Thoracic aorta (tissue), 2 donors: Measurements from ENCODE around the gene FOXP1. TPM values are rescaled to one million over a fixed set of nuclear protein-coding genes. Genes with fewer than 3 reads are reported as not detected.

ENCODE experiments used
- ATAC-seq: fragments of 150-250 bp; one replicate; pipeline ENCODE4 v1.8.0; 2017; ENCODE audit warnings: low read depth; ENCODE audit not compliant: insufficient number of reproducible peaks, low FRiP score
- DNase-seq: peaks from one replicate; pipeline ENCODE4 v3.0.0-alpha.2; 2020; ENCODE audit warnings: low spot score
- H3K27ac ChIP-seq, 2 donors: fragments of 200-600 bp; sonication (generic); 1 replicate in 1 of 2; 2 replicates in 1 of 2; pipeline ENCODE4 v1.5.1; 2016; ENCODE audit warnings: mild to moderate bottlenecking in 2 of 2, moderate library complexity in 2 of 2
- H3K27me3 ChIP-seq: fragments of 200-600 bp; sonication (generic); replicated peaks from 2 replicates; pipeline ENCODE4 v1.6.0; 2016; ENCODE audit warnings: mild to moderate bottlenecking; ENCODE audit not compliant: insufficient read depth
- H3K36me3 ChIP-seq: fragments of 200-600 bp; sonication (generic); one replicate; pipeline ENCODE4 v1.5.1; 2016
- H3K4me1 ChIP-seq, 2 donors: fragments of 200-600 bp; sonication (generic); 1 replicate in 1 of 2; 2 replicates in 1 of 2; pipeline versions ENCODE4 v1.5.1 to v1.6.0; 2016; ENCODE audit warnings: low read depth in 2 of 2, mild to moderate bottlenecking in 1 of 2; ENCODE audit not compliant: control insufficient read depth in 1 of 2
- H3K4me3 ChIP-seq: fragments of 200-600 bp; sonication (generic); 2 replicates; pipeline ENCODE4 v1.5.1; 2016; ENCODE audit warnings: mild to moderate bottlenecking
- H3K9me3 ChIP-seq: fragments of 200-600 bp; sonication (generic); 2 replicates; pipeline ENCODE4 v1.5.1; 2016
- CTCF ChIP-seq: fragments of 200-600 bp; sonication (generic); IDR thresholded peaks from one replicate; pipeline ENCODE4 v1.5.1; 2019; ENCODE audit warnings: antibody characterized with exemption
- total RNA-seq, 2 donors: library from RNA; depleted of rRNA; stranded (reverse); fragments of >200 nt; gene quantifications; one replicate each; pipeline versions ENCODE4 v1.1.0 to v1.2.3, GENCODE V29; 2016

The FOXP1 gene
- total RNA-seq, 2 donors from 2014 or later: 176 to 255 TPM

DNA sequence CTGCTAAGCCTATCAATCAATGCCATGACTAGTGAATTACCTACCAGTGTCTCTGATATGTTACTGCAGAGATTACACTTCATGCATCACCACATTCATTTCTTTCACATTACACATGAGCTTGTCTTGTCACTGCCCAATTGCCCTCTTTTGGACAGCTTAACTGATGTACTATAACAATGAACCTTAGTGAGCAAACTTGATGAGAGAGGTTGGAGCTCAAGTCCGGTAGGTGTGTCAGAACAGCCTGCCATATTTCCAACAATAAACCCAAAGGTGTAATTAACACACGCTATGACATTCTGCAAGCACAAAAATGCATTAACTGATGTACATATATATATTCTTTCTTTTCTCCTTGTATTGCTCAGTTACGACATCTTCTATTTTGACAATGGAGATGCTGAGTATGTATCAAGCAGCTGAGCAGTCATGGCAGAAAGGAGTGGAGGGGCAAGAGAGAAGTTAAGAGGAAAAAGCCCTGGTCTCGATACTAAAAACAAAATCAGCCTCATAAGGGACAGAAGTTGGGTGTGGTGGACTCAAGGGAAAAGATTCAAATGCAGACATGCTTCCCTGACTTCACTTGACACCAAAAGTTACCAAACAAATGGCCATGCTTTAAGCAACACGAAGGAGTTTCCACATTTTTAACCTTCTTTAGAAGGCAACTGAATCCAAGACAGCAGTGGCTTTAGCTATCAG lies 538.2 kb downstream of the FOXP1 start:
- Histone ChIP-seq H3K9me3 (no peaks in the 10 kb centered on the region), H3K27me3 (no peaks in the 10 kb centered on the region), H3K4me1 (peaks cover 42 to 70% of the 10 kb centered on the region in 2 donors), H3K4me3 (no peak overlapping the region), H3K36me3 (peaks cover 21% of the 10 kb centered on the region), H3K27ac (no peak overlapping the region)
- DNase-seq: no peak
- no peak for TF ChIP-seq CTCF
- no peak for ATAC-seq

DNA sequence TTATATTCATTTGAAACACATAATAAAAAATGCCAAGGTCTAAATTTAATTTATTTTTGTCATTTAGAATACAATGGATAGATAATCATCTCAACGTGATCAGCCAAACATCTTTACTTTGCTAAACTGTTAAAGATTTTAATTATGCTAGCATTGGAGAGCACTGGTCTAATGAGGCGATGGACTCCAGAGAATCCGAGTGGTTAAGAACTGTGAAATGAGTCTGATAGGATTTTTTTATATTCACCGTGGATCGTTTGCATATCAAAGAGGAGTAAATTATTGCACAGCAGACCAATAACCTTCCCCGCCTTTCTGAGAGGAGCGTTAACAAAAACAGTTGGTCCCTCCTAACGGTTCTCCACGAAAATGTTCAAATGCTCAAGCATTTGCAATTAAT lies 540.8 kb downstream of the FOXP1 start:
- ATAC-seq (no peak), DNase-seq (no peak)
- peaks cover 26 to 68% of the 10 kb centered on the region in 2 donors for H3K4me1 ChIP-seq
- H3K9me3 ChIP-seq: no peaks in the 10 kb centered on the region
- H3K27ac ChIP-seq: no peak overlapping the region
- no peak overlapping the region for H3K4me3 ChIP-seq
- no peak for TF ChIP-seq CTCF
- no peaks in the 10 kb centered on the region for H3K27me3 ChIP-seq
- peaks cover 26% of the 10 kb centered on the region for H3K36me3 ChIP-seq

DNA sequence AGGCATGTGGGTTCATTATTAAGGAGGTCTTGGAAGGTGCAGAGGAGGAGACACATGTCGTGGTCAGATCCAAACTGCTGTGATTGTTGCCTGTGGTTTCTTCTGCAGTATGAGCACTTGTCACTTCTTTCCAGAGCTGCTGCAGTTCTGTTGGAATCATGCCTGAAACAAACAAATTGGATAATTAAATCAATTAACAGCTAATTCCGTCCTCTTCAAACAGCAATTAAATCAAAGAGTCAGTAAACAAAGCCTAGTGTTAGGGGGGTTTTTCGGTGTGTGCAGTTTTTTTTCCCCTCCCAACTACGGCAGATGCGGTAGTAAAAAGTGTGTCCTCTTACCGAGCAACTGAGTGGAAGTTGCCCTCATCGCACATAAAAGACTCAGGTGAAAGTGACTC lies 542.2 kb downstream of the FOXP1 start:
- no peak overlapping the region for H3K4me3 ChIP-seq
- peaks cover 26 to 59% of the 10 kb centered on the region in 2 donors for H3K4me1 ChIP-seq
- H3K9me3 ChIP-seq: no peaks in the 10 kb centered on the region
- H3K27me3 ChIP-seq: no peaks in the 10 kb centered on the region
- peak overlapping the region in 1 of 2 donors; percentile 42 for H3K27ac ChIP-seq
- TF ChIP-seq CTCF: no peak
- DNase-seq (no peak), ATAC-seq (no peak)
- H3K36me3 ChIP-seq: peaks cover 27% of the 10 kb centered on the region

DNA sequence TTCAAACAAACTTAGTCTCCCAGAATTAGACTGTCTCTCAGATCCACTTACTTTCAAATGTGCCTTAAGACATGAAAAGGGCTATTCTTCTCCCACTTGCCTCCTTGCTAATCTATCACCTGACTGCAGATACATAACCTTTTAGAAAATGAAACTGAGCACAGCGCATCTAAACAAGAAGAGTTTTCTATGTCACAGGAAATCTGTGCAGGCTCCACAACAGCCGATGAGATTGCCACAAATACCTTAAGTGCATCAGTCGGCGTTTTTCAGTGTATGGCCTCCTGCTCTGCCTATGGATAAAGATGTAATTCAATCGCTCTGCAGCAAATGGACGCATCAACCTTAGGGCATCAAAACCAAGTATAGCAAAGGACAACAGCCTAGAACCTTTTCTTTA lies 544.2 kb downstream of the FOXP1 start:
- Histone ChIP-seq H3K4me1 (peaks cover 22 to 62% of the 10 kb centered on the region in 2 donors), H3K36me3 (peaks cover 25% of the 10 kb centered on the region), H3K9me3 (no peaks in the 10 kb centered on the region), H3K27me3 (no peaks in the 10 kb centered on the region), H3K27ac (no peak overlapping the region), H3K4me3 (no peak overlapping the region)
- TF ChIP-seq CTCF: no peak
- ATAC-seq (no peak), DNase-seq (no peak)

DNA sequence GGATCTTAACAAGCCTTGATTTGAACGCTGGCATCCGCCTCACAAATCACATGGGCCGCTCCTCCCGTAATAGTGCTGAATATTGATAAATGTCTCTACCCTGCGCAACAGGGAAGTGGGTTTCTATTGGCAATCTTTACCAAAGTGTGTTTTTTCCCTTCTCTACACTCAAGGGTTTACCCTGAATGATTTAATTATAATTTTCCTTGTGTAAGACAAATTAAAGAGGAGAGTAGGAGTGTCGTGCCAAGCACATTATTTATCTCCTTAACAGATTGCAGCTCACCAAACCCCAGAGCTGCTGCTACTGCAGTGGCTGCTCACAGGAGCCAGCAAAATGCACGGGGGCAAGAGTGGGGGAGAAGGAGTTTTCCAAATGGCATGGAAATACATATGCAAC lies 545.8 kb downstream of the FOXP1 start:
- no peak for TF ChIP-seq CTCF
- H3K27ac ChIP-seq: no peak overlapping the region
- H3K4me3 ChIP-seq: no peak overlapping the region
- H3K27me3 ChIP-seq: no peaks in the 10 kb centered on the region
- ATAC-seq (no peak), DNase-seq (no peak)
- H3K36me3 ChIP-seq: peaks cover 17% of the 10 kb centered on the region
- no peaks in the 10 kb centered on the region for H3K9me3 ChIP-seq
- H3K4me1 ChIP-seq: peaks cover 26 to 77% of the 10 kb centered on the region in 2 donors
